HFFc6 (cell line): ENCODE results near the gene SPRN. TPM values are rescaled to one million over a fixed set of nuclear protein-coding genes. Genes with fewer than 3 reads are reported as not detected.
A peak's percentile ranks its signal among the peaks of the same experiment; 100 is the strongest.

ENCODE experiments used
- DNase-seq: peaks from one replicate; pipeline ENCODE4 v3.0.0-alpha.2; 2018
- H3K27ac Mint-ChIP-seq: 2 replicates; pipeline ENCODE4 v1.8.0; 2020; ENCODE audit warnings: mild to moderate bottlenecking, mixed read lengths
- H3K27me3 Mint-ChIP-seq: 2 replicates; pipeline ENCODE4 v1.8.0; 2021; ENCODE audit warnings: mild to moderate bottlenecking, moderate library complexity, mixed read lengths; ENCODE audit not compliant: insufficient read depth
- H3K36me3 Mint-ChIP-seq: 2 replicates; pipeline ENCODE4 v1.8.0; 2021; ENCODE audit warnings: low read depth, mixed read lengths
- H3K4me1 Mint-ChIP-seq: 2 replicates; pipeline ENCODE4 v1.8.0; 2020; ENCODE audit warnings: low read depth, mixed read lengths
- H3K4me3 Mint-ChIP-seq: 2 replicates; pipeline ENCODE4 v1.8.0; 2020; ENCODE audit warnings: mild to moderate bottlenecking, moderate library complexity, mixed read lengths
- H3K9me3 Mint-ChIP-seq: 2 replicates; pipeline ENCODE4 v1.8.0; 2020; ENCODE audit warnings: mild to moderate bottlenecking, mixed read lengths
- total RNA-seq, 6 experiments: library from RNA; stranded (reverse); fragmentation: NEBNext Ultra II Directional; extraction: Animal tissue kit (Norgen Biotek cat#: 25700); gene quantifications; 2 replicates in 1 of 6; 3 replicates in 5 of 6; pipeline ENCODE4 v1.2.3, GENCODE V29; 2021
- TF ChIP-seq, protein P1 (sequence below): fragments of 200-600 bp; sonication (generic); IDR thresholded peaks from 2 replicates; pipeline ENCODE4 v1.5.0; 2021; ENCODE audit warnings: antibody characterized with exemption, mild to moderate bottlenecking

Gene SPRN
- total RNA-seq, 6 experiments from 2014 or later = 0.31 to 2.9 (median 0.40) TPM

DNA sequence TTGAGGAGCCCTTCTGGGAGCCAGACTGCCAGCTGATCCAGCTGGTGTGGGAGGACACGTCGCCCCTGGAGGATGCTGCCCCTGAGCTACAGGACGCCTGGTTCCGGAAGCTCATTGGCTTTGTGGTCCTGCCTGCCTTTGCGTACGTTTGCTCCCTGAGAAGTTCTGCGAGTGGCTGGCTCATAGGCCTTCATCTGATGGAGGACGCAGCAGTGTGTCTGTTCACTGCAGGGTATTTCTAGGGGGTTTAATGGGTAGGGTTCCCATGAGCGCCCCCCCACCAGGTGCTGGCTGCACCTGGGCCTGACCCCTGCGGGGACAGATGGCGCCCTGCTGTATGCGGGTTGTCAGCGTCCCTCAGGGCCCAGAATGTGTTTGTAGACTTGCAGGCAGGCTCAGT lies 40.4 kb downstream of the SPRN start:
- DNase-seq = no peak
- Mint-ChIP-seq H3K27ac (no peak overlapping the region), H3K27me3 (no peaks in the 10 kb centered on the region), H3K36me3 (no peaks in the 10 kb centered on the region; the same call in none of the 2 replicates), H3K4me3 (no peak overlapping the region), H3K4me1 (no peaks in the 10 kb centered on the region), H3K9me3 (no peaks in the 10 kb centered on the region)
- TF ChIP-seq, protein P1, sequence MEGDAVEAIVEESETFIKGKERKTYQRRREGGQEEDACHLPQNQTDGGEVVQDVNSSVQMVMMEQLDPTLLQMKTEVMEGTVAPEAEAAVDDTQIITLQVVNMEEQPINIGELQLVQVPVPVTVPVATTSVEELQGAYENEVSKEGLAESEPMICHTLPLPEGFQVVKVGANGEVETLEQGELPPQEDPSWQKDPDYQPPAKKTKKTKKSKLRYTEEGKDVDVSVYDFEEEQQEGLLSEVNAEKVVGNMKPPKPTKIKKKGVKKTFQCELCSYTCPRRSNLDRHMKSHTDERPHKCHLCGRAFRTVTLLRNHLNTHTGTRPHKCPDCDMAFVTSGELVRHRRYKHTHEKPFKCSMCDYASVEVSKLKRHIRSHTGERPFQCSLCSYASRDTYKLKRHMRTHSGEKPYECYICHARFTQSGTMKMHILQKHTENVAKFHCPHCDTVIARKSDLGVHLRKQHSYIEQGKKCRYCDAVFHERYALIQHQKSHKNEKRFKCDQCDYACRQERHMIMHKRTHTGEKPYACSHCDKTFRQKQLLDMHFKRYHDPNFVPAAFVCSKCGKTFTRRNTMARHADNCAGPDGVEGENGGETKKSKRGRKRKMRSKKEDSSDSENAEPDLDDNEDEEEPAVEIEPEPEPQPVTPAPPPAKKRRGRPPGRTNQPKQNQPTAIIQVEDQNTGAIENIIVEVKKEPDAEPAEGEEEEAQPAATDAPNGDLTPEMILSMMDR = no peak

DNA sequence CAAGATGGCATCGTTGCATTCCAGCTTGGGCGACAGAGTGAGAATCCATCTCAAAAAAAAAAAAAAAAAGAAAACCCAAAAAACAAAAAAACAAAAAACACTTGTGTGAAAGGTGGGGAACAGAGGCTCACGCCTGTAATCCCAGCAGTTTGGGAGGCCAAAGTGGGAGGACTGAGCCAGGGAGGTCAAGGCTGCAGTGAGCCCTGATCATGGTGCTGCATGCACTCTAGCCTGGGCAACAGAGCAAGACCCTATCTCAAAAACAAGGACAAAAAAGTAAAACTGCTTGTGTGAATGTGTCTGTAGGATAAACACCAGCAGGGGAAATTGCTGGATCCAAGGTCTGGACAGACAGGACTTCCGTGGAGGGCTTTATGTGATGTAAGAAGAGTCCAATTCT lies 40.9 kb downstream of the SPRN start:
- no peak overlapping the region for H3K4me3 Mint-ChIP-seq
- H3K27ac Mint-ChIP-seq = no peak overlapping the region
- TF ChIP-seq, protein P1 = no peak
- no peaks in the 10 kb centered on the region for H3K27me3 Mint-ChIP-seq
- H3K4me1 Mint-ChIP-seq = no peaks in the 10 kb centered on the region
- no peaks in the 10 kb centered on the region; the same call in none of the 2 replicates for H3K36me3 Mint-ChIP-seq
- no peaks in the 10 kb centered on the region for H3K9me3 Mint-ChIP-seq
- no peak for DNase-seq

DNA sequence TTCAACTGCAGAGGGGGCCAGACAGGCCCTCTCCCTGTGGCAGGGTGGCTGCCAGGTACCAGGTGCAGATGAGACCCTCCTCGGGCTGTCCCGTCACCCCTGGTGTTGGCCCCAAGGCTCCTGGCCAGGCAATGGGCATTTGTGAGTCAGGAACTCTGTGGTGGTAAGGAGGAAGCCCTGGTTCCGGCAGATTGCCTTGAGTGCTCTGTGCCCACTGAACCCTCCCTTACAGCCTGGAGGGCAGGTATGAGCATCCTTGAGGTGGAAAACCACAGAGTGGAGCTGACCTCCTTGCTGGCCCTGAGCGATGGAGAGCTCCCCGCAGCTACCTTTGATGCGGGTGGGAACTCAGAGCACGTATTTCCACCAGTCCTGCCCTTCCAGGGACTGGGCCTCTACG lies 43.4 kb downstream of the SPRN start:
- no peak overlapping the region for H3K4me3 Mint-ChIP-seq
- no peaks in the 10 kb centered on the region for H3K4me1 Mint-ChIP-seq
- DNase-seq = no peak
- H3K27ac Mint-ChIP-seq = no peak overlapping the region
- H3K27me3 Mint-ChIP-seq = no peaks in the 10 kb centered on the region
- H3K36me3 Mint-ChIP-seq = no peaks in the 10 kb centered on the region; the same call in none of the 2 replicates
- no peaks in the 10 kb centered on the region for H3K9me3 Mint-ChIP-seq
- TF ChIP-seq, protein P1 = no peak

DNA sequence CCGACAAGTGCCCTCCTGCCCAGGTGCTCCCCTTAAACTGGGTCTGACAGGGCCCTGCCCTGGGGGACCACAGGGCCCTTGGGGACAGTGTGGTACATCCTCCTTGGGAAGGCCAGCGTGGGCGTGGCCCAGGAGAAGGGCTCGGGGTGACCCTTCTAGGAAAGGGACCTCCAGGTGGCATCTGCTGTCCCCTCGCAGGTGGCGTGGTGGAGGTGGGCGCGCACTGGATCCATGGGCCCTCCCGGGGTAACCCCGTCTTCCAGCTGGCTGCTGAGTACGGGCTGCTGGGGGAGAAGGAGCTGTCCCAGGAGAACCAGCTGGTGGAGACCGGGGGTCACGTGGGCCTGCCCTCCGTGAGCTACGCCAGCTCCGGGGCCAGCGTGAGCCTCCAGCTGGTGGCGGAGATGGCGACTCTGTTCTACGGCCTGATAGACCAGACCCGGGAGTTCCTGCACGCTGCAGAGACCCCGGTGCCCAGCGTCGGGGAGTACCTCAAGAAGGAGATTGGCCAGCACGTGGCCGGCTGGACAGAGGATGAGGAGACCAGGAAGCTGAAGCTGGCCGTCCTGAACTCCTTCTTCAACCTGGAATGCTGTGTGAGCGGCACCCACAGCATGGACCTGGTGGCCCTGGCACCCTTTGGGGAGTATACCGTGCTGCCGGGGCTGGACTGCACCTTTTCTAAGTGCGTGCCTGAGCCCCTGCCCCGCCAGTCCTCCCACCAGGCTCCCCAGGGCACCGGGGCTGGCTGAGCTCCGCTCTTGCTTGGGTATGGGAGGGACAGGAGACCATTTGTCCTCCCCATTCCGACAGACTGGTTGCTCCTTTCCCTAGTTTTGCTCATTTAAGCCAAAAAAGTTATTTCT lies 44.4 kb downstream of the SPRN start:
- H3K27me3 Mint-ChIP-seq = no peaks in the 10 kb centered on the region
- DNase-seq = no peak
- no peaks in the 10 kb centered on the region for H3K4me1 Mint-ChIP-seq
- H3K9me3 Mint-ChIP-seq = no peaks in the 10 kb centered on the region
- H3K27ac Mint-ChIP-seq = no peak overlapping the region
- TF ChIP-seq, protein P1 = no peak
- H3K4me3 Mint-ChIP-seq = peak overlapping the region; percentile 46; the same call in 1 of the 2 replicates
- no peaks in the 10 kb centered on the region; the same call in 1 of the 2 replicates for H3K36me3 Mint-ChIP-seq

DNA sequence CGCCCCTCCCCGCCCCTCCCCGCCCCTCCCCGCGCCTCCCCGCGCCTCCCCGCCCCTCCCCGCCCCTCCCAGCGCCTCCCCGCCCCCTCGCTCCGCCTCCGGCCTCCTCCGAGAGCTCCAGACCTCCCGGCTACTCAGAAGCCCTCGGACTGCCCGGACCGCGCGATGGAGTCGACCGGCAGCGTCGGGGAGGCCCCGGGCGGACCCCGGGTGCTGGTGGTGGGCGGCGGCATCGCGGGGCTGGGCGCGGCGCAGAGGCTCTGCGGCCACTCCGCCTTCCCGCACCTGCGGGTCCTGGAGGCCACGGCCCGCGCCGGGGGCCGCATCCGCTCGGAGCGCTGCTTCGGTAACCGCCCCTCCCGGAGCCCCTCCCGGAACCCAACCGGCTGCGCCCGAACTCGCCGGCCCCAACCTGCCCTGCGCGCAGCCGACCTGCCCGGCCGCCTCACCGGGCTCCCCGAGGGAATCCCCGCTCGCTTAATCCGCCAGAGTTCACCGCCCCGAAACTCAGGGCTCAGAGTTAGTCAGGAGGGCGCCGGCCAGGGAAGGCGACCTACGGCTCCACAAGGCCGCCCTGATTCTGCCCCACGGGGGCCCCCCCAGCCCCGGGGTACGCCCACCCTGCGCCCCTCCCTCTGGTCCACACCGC lies 45.1 kb downstream of the SPRN start, which contains the start of gene PAOX:
PAOX (plus strand) TSS at position 111 of the 649 bp plus-strand sequence; CDS start at position 166, 55 bp downstream.
- no peaks in the 10 kb centered on the region for H3K36me3 Mint-ChIP-seq
- peak within 1 kb of the TSS; percentile 42; the same call in 1 of the 2 replicates for H3K27ac Mint-ChIP-seq
- no peaks in the 10 kb centered on the region for H3K4me1 Mint-ChIP-seq
- no peaks in the 10 kb centered on the region for H3K27me3 Mint-ChIP-seq
- peak; percentile 33 for DNase-seq
- H3K9me3 Mint-ChIP-seq = no peaks in the 10 kb centered on the region
- H3K4me3 Mint-ChIP-seq = peak within 1 kb of the TSS; percentile 83
- TF ChIP-seq, protein P1 = no peak
